ENCODE data around the gene TTBK1.

TTBK1 gene

DNA sequence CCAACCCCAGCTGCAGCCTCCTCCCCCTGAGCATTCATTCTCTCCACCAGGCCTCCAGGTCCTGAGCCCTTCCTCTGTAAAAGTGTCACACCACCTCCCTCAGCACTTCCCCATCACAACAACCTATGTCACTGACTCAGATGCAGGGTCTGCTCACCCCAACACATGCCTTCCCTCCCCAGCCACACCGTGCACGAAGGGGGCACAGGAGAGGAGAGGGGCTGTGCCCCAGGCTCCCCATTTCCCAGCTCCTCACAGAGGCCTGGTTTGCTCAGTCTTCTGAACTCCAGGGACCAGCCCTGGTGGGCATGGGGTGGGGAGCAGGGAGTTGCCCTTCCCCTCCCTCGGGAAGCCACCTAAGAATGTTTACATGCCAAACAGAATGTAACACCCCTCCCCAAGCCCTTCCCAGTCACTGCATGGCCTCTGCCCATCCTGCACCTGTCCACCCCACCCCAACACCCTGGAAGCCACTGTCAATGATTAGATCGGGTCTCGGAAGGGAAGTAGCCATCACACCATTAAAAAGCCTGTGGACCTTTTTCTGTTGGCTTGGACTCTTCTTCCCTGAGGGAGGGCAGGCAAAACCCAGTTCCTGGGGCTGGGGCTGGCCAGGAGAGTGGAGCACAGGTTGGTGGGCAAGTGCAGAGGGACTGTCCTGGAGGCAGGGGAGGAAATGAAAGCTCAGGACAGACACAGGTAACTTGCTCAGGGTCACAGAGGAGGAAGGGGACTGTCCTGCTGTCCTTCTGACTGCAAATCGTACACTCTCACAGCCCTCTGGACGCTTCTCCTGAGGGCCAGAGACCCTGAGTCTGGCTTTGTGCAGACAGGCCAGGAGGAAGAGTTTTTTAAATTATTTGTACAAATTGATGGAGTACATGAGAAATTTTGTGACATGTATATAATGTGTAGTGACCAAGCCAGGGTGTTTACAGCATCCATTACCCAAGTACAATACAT lies 44.7 kb downstream of the TTBK1 start:
- H3K27ac Mint-ChIP-seq: no peak overlapping the region
- H3K36me3 Mint-ChIP-seq (ENCODE audit: low read depth): no peaks in the 10 kb centered on the region
- no peak overlapping the region for H3K4me3 Mint-ChIP-seq
- intact Hi-C loops (cut with micrococcal nuclease): no loop called here
- H3K9me3 Mint-ChIP-seq: no peaks in the 10 kb centered on the region
- H3K27me3 Mint-ChIP-seq: peaks cover 43% of the 10 kb centered on the region
- no peaks in the 10 kb centered on the region for H3K4me1 Mint-ChIP-seq (ENCODE audit: low read depth)

DNA sequence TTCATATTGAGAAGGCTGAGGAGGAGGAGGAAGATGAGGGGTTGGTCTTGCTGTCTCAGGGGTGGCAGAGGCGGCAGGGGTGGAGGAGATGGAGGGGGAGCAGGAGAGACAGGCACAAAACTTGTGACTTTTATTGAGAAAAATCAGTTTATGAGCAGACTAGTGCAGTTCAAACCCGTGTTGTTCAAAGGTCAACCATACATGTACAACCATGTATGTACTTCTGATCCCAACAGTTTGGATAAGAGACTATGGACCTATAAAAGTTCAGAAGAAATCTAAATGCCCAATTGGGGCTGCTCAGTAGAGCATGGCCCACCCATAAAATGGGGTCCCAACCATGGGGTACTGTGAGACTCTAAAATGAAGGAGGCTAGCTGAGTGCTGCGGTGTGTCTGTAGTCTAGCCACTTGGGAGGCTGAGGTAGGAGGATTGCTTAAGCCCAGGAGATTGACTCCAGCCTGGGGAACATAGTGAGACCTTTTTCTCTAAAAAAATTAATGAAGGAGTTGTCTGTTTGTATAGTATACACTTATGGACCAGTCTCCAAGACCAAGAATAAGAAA lies 47.1 kb downstream of the TTBK1 start:
- intact Hi-C loops (cut with micrococcal nuclease): no loop called here
- H3K4me1 Mint-ChIP-seq (ENCODE audit: low read depth): no peaks in the 10 kb centered on the region
- peaks cover 27% of the 10 kb centered on the region for H3K27me3 Mint-ChIP-seq
- no peak overlapping the region for H3K27ac Mint-ChIP-seq
- no peak overlapping the region for H3K4me3 Mint-ChIP-seq
- H3K9me3 Mint-ChIP-seq: no peaks in the 10 kb centered on the region
- H3K36me3 Mint-ChIP-seq (ENCODE audit: low read depth): no peaks in the 10 kb centered on the region

DNA sequence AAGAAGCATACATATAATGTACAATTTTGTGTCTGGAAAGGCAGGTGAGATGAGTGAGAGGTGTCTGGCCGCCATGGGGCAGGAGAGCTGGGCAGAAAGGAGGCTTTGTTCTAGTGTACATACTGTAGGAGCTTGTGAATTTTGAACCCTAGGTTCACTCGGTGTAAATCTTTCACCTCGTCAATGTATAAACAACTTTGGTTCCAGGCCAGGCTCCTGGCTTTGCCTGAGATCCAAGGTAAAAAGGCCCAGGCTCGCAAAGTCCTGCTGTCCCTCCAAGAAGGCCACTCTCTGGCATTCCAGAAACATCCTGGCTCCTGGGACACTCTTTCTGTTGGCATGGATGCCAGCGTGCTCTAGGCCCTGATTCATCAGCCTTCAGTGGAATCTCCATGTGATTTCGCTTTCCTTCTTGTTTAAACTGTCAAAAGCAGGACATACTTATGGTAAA lies 47.6 kb downstream of the TTBK1 start:
- intact Hi-C loops (cut with micrococcal nuclease): no loop called here
- Mint-ChIP-seq H3K27ac (no peak overlapping the region), H3K4me1 (ENCODE audit: low read depth) (no peaks in the 10 kb centered on the region), H3K9me3 (no peaks in the 10 kb centered on the region), H3K27me3 (peaks cover 22% of the 10 kb centered on the region), H3K36me3 (ENCODE audit: low read depth) (no peaks in the 10 kb centered on the region), H3K4me3 (no peak overlapping the region)

DNA sequence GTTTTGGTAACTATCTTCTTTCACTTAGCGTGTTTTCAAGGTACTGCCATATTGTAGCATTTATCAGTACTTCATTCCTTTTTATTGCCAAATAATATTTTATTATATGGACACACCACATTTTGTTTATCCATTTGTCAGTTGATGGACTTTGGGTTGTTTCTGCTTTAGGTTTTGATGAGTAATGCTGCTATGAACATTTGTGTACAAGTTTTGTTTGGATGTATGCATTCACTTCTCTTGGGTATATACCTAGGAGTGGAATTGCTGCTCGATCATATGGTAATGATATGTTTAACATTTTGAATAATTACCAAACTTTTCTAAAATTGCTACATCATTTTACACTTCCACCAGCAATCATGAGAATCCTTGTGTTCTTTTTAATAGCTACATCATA lies 48.4 kb downstream of the TTBK1 start:
- H3K27me3 Mint-ChIP-seq: peaks cover 16% of the 10 kb centered on the region
- H3K4me3 Mint-ChIP-seq: no peak overlapping the region
- no peak overlapping the region for H3K27ac Mint-ChIP-seq
- no peaks in the 10 kb centered on the region for H3K4me1 Mint-ChIP-seq (ENCODE audit: low read depth)
- H3K36me3 Mint-ChIP-seq (ENCODE audit: low read depth): no peaks in the 10 kb centered on the region
- H3K9me3 Mint-ChIP-seq: no peaks in the 10 kb centered on the region
- intact Hi-C loops (cut with micrococcal nuclease): no loop called here

DNA sequence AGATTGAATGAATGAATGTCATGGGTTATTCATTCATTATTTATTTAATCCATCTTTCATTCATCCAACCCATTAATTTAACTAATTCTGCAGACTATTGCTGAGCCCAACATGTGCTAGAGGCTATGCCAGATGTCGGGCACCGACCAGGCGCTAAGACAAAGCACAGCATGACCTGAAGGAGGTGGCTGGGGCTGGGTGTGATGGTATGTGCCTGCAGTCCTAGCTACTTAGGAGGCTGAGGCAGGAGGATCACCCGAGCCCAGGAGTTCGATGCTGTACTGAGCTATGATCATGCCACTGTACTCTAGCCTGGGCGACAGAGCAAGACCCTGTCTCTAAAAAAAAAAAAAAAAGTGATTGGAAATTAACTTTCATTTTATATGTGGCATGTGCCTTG lies 49.1 kb downstream of the TTBK1 start:
- no peaks in the 10 kb centered on the region for H3K4me1 Mint-ChIP-seq (ENCODE audit: low read depth)
- H3K27me3 Mint-ChIP-seq: peaks cover 13% of the 10 kb centered on the region
- H3K36me3 Mint-ChIP-seq (ENCODE audit: low read depth): no peaks in the 10 kb centered on the region
- no peak overlapping the region for H3K4me3 Mint-ChIP-seq
- H3K9me3 Mint-ChIP-seq: no peaks in the 10 kb centered on the region
- no peak overlapping the region for H3K27ac Mint-ChIP-seq
- intact Hi-C loops (cut with micrococcal nuclease): no loop called here

DNA sequence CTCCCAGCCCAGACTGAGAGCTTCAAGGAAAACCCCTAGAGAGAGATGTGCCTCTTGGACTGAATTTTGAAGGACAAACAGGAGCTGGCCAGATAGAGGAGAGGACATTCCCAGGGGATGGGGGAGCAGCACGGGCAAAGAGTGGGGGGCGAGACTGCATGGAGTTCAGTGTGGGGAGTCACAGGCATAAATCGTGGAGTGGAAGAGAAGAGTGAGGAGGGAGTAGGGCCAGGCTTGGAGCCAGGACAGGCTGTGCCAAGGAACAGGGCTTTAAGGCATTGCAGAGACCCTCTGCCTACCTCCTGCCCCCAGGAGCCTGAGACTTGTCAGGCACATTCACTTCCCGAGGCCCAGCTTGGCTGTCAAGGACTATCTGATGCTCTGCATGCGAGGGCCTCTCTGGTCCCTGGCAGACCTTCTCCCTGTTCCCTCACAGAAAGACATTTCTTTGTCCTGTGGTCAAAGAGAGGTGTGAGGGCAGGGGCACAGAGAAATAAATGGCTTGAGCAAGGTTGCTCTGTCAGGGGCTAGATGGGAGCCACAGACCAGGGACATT lies 49.6 kb downstream of the TTBK1 start:
- Mint-ChIP-seq H3K27ac (no peak overlapping the region), H3K27me3 (peaks cover 11% of the 10 kb centered on the region), H3K9me3 (no peaks in the 10 kb centered on the region), H3K36me3 (ENCODE audit: low read depth) (no peaks in the 10 kb centered on the region), H3K4me3 (no peak overlapping the region), H3K4me1 (ENCODE audit: low read depth) (no peaks in the 10 kb centered on the region)
- intact Hi-C loops (cut with micrococcal nuclease): no loop called here

DNA sequence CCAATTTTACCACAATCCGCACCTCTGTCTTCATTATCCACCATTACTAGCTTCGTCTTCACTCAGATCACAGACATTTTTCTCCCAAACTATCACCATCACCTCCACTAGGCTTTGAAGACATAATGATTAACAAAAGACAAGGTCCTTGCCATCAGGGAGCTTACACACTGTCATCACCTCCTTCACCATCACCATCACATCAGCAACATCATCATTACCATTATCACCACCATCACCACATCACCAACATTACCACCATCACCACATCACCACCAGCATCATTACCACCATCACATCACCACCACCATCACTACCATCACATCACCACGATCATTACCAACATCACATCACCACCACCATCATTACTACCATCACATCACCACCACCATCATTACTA lies 50.4 kb downstream of the TTBK1 start:
- H3K27ac Mint-ChIP-seq: no peak overlapping the region
- no peak overlapping the region for H3K4me3 Mint-ChIP-seq
- intact Hi-C loops (cut with micrococcal nuclease): no loop called here
- no peaks in the 10 kb centered on the region for H3K9me3 Mint-ChIP-seq
- H3K4me1 Mint-ChIP-seq (ENCODE audit: low read depth): no peaks in the 10 kb centered on the region
- H3K36me3 Mint-ChIP-seq (ENCODE audit: low read depth): no peaks in the 10 kb centered on the region
- peaks cover 11% of the 10 kb centered on the region for H3K27me3 Mint-ChIP-seq

DNA sequence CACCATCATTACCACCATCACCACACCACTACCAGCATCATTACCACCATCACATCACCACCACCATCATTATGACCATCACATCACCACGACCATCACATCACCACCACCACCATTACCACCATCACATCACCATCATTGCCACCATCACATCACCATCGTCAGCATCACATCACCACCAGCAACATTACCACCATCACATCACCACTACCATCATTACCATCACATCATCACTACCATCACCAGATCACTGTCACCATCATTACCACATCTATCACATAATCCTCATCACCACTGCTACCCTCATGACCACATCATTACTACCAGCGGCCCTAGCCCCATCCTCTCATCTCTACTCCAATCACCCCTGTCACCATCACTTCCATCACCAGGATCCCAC lies 51.3 kb downstream of the TTBK1 start:
- Mint-ChIP-seq H3K27me3 (peaks cover 13% of the 10 kb centered on the region), H3K9me3 (no peaks in the 10 kb centered on the region), H3K4me1 (ENCODE audit: low read depth) (no peaks in the 10 kb centered on the region), H3K27ac (no peak overlapping the region), H3K36me3 (ENCODE audit: low read depth) (no peaks in the 10 kb centered on the region), H3K4me3 (no peak overlapping the region)
- intact Hi-C loops (cut with micrococcal nuclease): no loop called here

DNA sequence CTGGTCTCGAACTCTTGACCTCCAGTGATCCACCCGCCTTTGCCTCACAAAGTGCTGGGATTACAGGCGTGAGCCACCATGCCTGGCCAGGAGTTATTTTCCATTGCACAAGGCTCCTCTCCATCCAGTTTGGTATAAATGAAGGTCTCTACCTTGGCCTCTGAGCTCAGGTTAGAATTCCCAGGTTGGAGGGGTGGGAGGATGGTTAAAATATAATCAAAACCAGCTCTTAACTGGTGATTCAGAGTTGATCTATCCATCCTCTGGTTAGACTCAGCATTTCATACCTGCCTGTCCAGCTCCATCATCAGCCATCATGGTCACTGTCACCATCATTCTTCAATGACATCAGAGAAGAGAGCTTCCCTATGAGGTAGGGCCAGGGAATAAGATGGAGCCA lies 52.2 kb downstream of the TTBK1 start:
- H3K9me3 Mint-ChIP-seq: no peaks in the 10 kb centered on the region
- no peak overlapping the region for H3K27ac Mint-ChIP-seq
- peaks cover 7% of the 10 kb centered on the region for H3K4me1 Mint-ChIP-seq (ENCODE audit: low read depth)
- peaks cover 19% of the 10 kb centered on the region for H3K27me3 Mint-ChIP-seq
- intact Hi-C loops (cut with micrococcal nuclease): no loop called here
- H3K36me3 Mint-ChIP-seq (ENCODE audit: low read depth): no peaks in the 10 kb centered on the region
- H3K4me3 Mint-ChIP-seq: no peak overlapping the region

DNA sequence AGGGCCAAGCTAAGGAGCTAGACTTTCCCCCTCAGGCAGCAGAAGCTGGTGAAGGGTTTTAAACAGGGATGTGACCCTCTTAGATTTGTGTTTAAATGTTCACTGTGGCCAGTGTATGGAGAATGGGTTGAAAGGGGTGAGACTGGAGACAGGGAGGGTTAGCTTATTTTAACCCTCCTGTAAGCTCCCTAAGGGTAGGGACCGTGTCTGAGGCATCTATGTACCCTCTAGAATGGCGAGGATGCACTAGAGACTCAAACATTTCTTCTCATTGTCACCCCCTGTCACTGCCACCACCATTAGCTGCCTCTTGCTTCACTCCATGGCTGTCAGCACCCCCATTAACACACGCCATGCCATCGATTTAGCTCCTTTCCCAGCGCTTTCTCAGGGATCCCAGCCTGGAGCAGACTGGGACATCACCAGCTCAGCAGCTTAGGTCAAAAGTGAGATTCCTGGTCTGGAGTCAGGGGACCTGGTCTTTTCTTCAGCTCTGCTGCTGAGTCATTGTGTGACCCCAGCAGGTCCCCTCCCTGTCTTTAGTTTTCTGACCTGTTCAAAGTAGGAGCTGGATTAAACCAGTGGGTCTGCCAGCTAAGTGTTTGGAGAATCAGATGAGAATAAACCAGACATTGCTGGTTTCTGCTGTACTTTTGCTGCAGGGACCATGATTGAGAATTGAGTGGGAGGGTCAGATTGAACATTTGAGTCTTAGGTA lies 53.7 kb downstream of the TTBK1 start:
- Mint-ChIP-seq H3K27ac (no peak overlapping the region), H3K4me1 (ENCODE audit: low read depth) (peaks cover 7% of the 10 kb centered on the region), H3K27me3 (peaks cover 21% of the 10 kb centered on the region), H3K4me3 (no peak overlapping the region), H3K9me3 (no peaks in the 10 kb centered on the region), H3K36me3 (ENCODE audit: low read depth) (no peaks in the 10 kb centered on the region)
- intact Hi-C loops (cut with micrococcal nuclease): no loop called here

DNA sequence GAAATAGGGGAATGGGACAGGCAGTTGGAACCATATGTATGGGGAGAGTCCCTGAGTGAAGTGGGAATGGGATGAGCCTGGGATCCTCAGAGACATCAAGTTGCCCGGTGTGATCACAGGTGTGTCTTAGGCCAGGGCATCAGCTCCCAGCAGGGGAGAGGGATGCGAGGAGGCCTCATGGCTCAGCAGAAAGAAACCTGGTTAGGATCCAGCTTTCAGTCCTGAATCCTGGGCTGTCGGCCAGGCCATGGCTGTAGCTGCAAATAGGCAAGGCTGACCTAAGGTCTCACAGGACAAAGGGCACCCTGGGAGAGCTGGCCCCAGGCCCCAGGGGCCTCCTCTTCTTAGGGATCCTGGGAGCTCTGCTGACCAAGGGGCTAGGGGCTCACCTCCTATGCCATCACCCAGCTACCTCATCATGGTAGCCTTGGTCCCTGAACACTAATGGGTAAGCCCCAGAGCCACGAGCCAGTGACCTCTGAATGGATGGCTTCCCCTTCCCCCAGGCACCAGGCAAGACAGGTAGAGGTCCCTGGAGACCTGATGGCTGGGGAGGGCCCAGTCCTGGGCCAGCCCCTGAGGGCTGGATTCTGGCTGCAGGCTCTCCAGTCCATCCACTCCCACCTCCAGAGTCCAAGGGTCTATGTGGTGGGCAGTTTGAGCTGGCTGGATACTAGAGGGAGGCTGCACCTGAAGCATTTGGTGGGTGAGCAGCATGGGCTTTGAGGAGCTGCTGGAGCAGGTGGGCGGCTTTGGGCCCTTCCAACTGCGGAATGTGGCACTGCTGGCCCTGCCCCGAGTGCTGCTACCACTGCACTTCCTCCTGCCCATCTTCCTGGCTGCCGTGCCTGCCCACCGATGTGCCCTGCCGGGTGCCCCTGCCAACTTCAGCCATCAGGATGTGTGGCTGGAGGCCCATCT lies 54.6 kb downstream of the TTBK1 start, which contains the start of gene SLC22A7:
SLC22A7 (plus strand) TSS at position 617 of the 921 bp plus-strand sequence; CDS start at position 716, 99 bp downstream.
- no peak within 1 kb of the TSS for H3K27ac Mint-ChIP-seq
- H3K4me1 Mint-ChIP-seq (ENCODE audit: low read depth): peaks cover 7% of the 10 kb centered on the region
- H3K36me3 Mint-ChIP-seq (ENCODE audit: low read depth): no peaks in the 10 kb centered on the region
- peaks cover 23% of the 10 kb centered on the region for H3K27me3 Mint-ChIP-seq
- no peak within 1 kb of the TSS for H3K4me3 Mint-ChIP-seq
- no peaks in the 10 kb centered on the region for H3K9me3 Mint-ChIP-seq
- intact Hi-C loops (cut with micrococcal nuclease): no loop called here

DNA sequence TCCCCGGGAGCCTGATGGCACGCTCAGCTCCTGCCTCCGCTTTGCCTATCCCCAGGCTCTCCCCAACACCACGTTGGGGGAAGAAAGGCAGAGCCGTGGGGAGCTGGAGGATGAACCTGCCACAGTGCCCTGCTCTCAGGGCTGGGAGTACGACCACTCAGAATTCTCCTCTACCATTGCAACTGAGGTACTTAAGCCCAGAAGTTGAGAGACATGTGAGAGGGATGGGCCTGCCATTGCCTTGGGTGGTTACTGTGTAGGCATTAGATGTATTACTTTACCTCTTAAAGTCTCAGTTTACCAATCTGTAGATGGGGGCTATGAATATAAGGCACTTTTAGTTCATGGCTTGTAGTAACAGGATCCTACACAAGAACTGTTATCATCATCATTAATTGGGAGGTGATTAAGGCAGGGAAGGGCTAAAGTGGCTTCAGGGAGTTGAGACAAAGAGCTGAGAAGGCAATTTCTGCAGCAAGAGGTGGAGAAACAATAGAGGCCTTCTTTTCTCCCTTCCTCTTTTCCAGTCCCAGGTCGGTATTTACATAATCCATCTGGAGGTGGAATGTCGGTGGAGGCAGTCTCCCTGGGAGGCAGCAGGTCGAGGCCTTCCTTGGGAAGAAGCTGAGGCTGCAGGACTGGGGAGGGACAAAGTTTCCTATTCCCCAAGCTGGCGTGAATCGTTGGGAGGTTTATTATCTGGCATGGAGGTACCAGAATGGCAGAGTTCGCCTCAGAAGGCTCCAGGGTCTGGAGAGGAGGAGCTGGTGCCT lies 55.5 kb downstream of the TTBK1 start:
- no peak overlapping the region for H3K27ac Mint-ChIP-seq
- H3K4me1 Mint-ChIP-seq (ENCODE audit: low read depth): peaks cover 7% of the 10 kb centered on the region
- no peaks in the 10 kb centered on the region for H3K9me3 Mint-ChIP-seq
- H3K27me3 Mint-ChIP-seq: peaks cover 23% of the 10 kb centered on the region
- H3K4me3 Mint-ChIP-seq: no peak overlapping the region
- H3K36me3 Mint-ChIP-seq (ENCODE audit: low read depth): no peaks in the 10 kb centered on the region
- intact Hi-C loops (cut with micrococcal nuclease): no loop called here

All from dendritic cell treated with granulocyte-macrophage colony-stimulating factor and Interleukin-4, amounts not matched to agents 40 ng/mL and 50 ng/mL, for 4 days (primary cell).